HepG2 (cell line): Measurements from ENCODE around the gene TEX13B. TPM values are rescaled to one million over a fixed set of nuclear protein-coding genes. Genes with fewer than 3 reads are reported as not detected.

Experiments
- ATAC-seq: fragments of 200-7000 bp; cut with Tn5 transposase; 3 replicates; pipeline ENCODE4 v1.9.1; 2020; ENCODE audit warnings: mild to moderate bottlenecking, moderate library complexity
- BruUV-seq: library from RNA; stranded (reverse); fragments of 400-500 nt; replicated peaks from 2 replicates; lab custom pipeline; 2021; lab: Mats Ljungman, UMichigan
- CTCF ChIA-PET: fragments of 300-600 bp; formaldehyde crosslinking; extraction: SDS; loops from one replicate; lab custom pipeline; 2021; ENCODE audit warnings: low total read pairs, inconsistent platforms, low intra/inter-chr PET ratio; lab: Yijun Ruan, JAX
- POLR2A ChIA-PET: fragments of 350-600 bp; sonication (Branson Sonifier 250); formaldehyde crosslinking; loops from one replicate; lab custom pipeline; 2020; ENCODE audit warnings: antibody characterized with exemption, inconsistent platforms; lab: Yijun Ruan, JAX
- DNase-seq: peaks from one replicate; pipeline ENCODE4 v3.0.0-alpha.2; 2015; ENCODE audit warnings: low spot score
- FAIRE-seq: peaks from 3 replicates; lab custom pipeline; 2011; peaks lifted over from hg19 to GRCh38; lab: Jason Lieb, UNC
- H2AFZ ChIP-seq: one replicate; pipeline ENCODE4 v1.6.1; 2011; ENCODE audit warnings: low read length, inconsistent platforms
- H3K27ac ChIP-seq: fragments of 300-600 bp; 3 replicates; pipeline ENCODE4 v1.8.0; 2011; ENCODE audit warnings: mixed run types, mild to moderate bottlenecking, mixed read lengths, low read length, inconsistent platforms; ENCODE audit not compliant: insufficient read depth; ENCODE audit errors: extremely low read length
- H3K27me3 ChIP-seq, 2 experiments: fragments of 200-600 bp in 1 of 2; 2 replicates in 1 of 2; 3 replicates in 1 of 2; pipeline versions ENCODE4 v1.6.0 to v1.8.0; 2011; ENCODE audit warnings: low read length in 2 of 2, mild to moderate bottlenecking in 2 of 2, moderate library complexity in 2 of 2, inconsistent platforms in 1 of 2; ENCODE audit not compliant: insufficient read depth in 2 of 2, control insufficient read depth in 1 of 2
- H3K36me3 ChIP-seq, 2 experiments: fragments of 200-600 bp in 1 of 2; replicated peaks in 1 of 2; 2 replicates in 1 of 2; 3 replicates in 1 of 2; pipeline versions ENCODE4 v1.5.1 to v1.8.0; 2011; ENCODE audit warnings: low read length in 2 of 2, inconsistent platforms in 1 of 2; ENCODE audit not compliant: insufficient read depth in 2 of 2, control insufficient read depth in 1 of 2
- H3K4me1 ChIP-seq: 2 replicates; pipeline ENCODE4 v1.5.1; 2012; ENCODE audit warnings: low read length, inconsistent platforms; ENCODE audit not compliant: insufficient read depth
- H3K4me2 ChIP-seq: 2 replicates; pipeline ENCODE4 v1.6.0; 2011; ENCODE audit warnings: low read depth, low read length, inconsistent platforms
- H3K4me3 ChIP-seq, 3 experiments: fragments of 200-600 bp in 1 of 3; sonication (generic), shearing (Covaris generic) in 1 of 3; replicated peaks in 1 of 3; 2 replicates each; pipeline ENCODE4 v1.5.1; 2011 to 2016; ENCODE audit warnings: low read length in 3 of 3, inconsistent platforms in 2 of 3, low read depth in 2 of 3, mild to moderate bottlenecking in 2 of 3, control low read depth in 1 of 3, mixed read lengths in 1 of 3; ENCODE audit not compliant: insufficient read depth in 1 of 3
- H3K79me2 ChIP-seq: one replicate; pipeline ENCODE4 v1.6.1; 2011; ENCODE audit warnings: low read length, inconsistent platforms; ENCODE audit not compliant: insufficient read depth
- H3K9ac ChIP-seq: 2 replicates; pipeline ENCODE4 v1.6.0; 2011; ENCODE audit warnings: mild to moderate bottlenecking, low read depth, low read length, inconsistent platforms; ENCODE audit not compliant: insufficient read depth
- H3K9me3 ChIP-seq: 2 replicates; pipeline ENCODE4 v1.5.1; 2012; ENCODE audit warnings: mild to moderate bottlenecking, low read length
- H4K20me1 ChIP-seq: 2 replicates; pipeline ENCODE4 v1.6.0; 2011; ENCODE audit warnings: inconsistent platforms, mild to moderate bottlenecking, low read length, moderate library complexity; ENCODE audit not compliant: insufficient read depth
- CCAR2 ChIP-seq: fragments of 200-400 bp; formaldehyde crosslinking; optimal IDR thresholded peaks from 2 replicates; pipeline ENCODE3; 2018; ENCODE audit warnings: low read depth, mild to moderate bottlenecking, low read length, moderate library complexity
- MAFG ChIP-seq: sonication (generic); formaldehyde crosslinking; IDR thresholded peaks from 2 replicates; pipeline ENCODE4 v1.5.1; 2020; ENCODE audit warnings: mild to moderate bottlenecking, missing genetic modification reagents
- RBM22 ChIP-seq: fragments of 200-400 bp; formaldehyde crosslinking; optimal IDR thresholded peaks from 2 replicates; pipeline ENCODE3; 2017; ENCODE audit warnings: mild to moderate bottlenecking, low read length, moderate library complexity
- ZBTB42 ChIP-seq: sonication (generic); formaldehyde crosslinking; IDR thresholded peaks from 2 replicates; pipeline ENCODE4 v1.5.0; 2020; ENCODE audit warnings: mild to moderate bottlenecking, missing genetic modification reagents
- ZNF746 ChIP-seq: sonication (generic); formaldehyde crosslinking; IDR thresholded peaks from 2 replicates; pipeline ENCODE4 v1.8.0; 2022; ENCODE audit warnings: mild to moderate bottlenecking, missing genetic modification reagents
- WGBS: methylation state at CpG from one replicate; pipeline ENCODE4 v1.1.6; 2017; ENCODE audit warnings: low lambda C conversion rate; 5-methylcytosine and 5-hydroxymethylcytosine counted together
- in situ Hi-C: cut with HindIII; loops from 2 replicates; pipeline ENCODE4 v1.10.0; 2017; ENCODE audit warnings: low pct_unique_long_range_greater_than_20kb; ENCODE audit not compliant: extremely low pct_ligation_motif_present
- intact Hi-C: fragments of 100-400 bp; cut with micrococcal nuclease; formaldehyde crosslinking; loops from one replicate; pipeline ENCODE4 v1.10.0; 2022; ENCODE audit not compliant: unreplicated experiment
- polyA plus RNA-seq, 8 experiments: library from polyadenylated mRNA; depleted of rRNA in 3 of 8; stranded (reverse) in 7 of 8; unstranded in 1 of 8; fragments of >200 nt; fragmentation: Illumina TruSeq in 4 of 8; extraction: Trizol in 4 of 8; gene quantifications; 2 replicates each; pipeline versions ENCODE4 v1.2.1 to v1.2.3, GENCODE V29; 2011 to 2016; ENCODE audit warnings: low read depth in 4 of 8, missing spikeins in 1 of 8, mixed read lengths in 1 of 8; ENCODE audit not compliant: insufficient read depth in 1 of 8
- total RNA-seq, 5 experiments: library from RNA; depleted of rRNA; stranded (reverse); fragments of >200 nt; fragmentation: Illumina TruSeq; extraction: Trizol; gene quantifications; 2 replicates each; pipeline ENCODE4 v1.2.3, GENCODE V29; 2016; ENCODE audit warnings: low read depth in 1 of 5
- TF ChIP-seq, protein P1 (sequence below): sonication (generic); formaldehyde crosslinking; IDR thresholded peaks from 2 replicates; pipeline ENCODE4 v1.5.0; 2020; ENCODE audit warnings: mild to moderate bottlenecking, missing genetic modification reagents, borderline replicate concordance
- TF ChIP-seq, protein P2 (sequence below): sonication (generic); formaldehyde crosslinking; IDR thresholded peaks from 2 replicates; pipeline ENCODE4 v1.8.1; 2023; ENCODE audit warnings: mild to moderate bottlenecking, missing genetic modification reagents
- TF ChIP-seq, protein P3 (sequence below): sonication (generic); formaldehyde crosslinking; IDR thresholded peaks from 2 replicates; pipeline ENCODE4 v1.4.0; 2020; ENCODE audit warnings: mild to moderate bottlenecking, missing genetic modification reagents

TEX13B gene
- total and polyA plus RNA-seq, 2 of the 13 experiments (the other 11 are each of a cell fraction or from before 2014, with no cell fraction given): not detected

DNA sequence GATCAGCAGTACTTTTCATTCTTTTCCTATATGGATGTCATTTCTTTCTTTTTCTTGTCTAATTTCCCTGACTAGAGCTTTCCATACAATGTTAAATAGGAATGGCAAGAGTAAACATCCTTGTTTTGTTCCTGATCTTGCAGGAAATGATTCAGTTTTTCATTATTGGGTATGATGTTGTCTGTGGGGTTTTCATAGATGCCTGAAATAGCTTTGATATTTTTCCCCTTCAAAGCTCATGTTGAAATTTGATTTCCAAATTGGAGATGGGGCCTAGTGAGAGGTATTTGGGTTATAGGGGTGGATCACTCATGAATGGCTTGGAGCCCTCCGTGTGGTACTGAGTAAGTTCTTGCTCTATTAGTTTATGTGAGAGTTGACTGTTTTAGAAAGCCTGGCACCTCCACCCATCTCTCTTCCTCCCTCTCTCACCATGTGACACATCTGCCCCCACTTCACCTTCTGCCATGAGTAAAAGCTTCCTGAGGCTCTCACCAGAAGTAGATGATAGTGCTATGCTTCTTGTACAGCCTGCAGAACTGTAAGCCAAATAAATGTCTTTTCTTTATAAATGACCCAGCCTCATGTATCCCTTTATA is 40.4 kb upstream of the TEX13B start:
- intact Hi-C loops: no loop called here
- ChIA-PET CTCF (no interaction called here), POLR2A (no interaction called here)
- ATAC-seq (no peak), DNase-seq (no peak), FAIRE-seq (no peak)
- no peaks in the 10 kb centered on the region for H3K79me2 ChIP-seq
- H3K27me3 ChIP-seq: no peaks in the 10 kb centered on the region
- H3K9ac ChIP-seq: no peak overlapping the region
- no peak overlapping the region for H3K4me2 ChIP-seq
- no peaks in the 10 kb centered on the region for H4K20me1 ChIP-seq
- 0% methylated on average over 1 of the region's 1 CpG for WGBS
- no peaks in the 10 kb centered on the region for H3K9me3 ChIP-seq
- no TSS peak for BruUV-seq
- no peaks in the 10 kb centered on the region for H3K4me1 ChIP-seq
- no peaks in the 10 kb centered on the region for H3K36me3 ChIP-seq
- no peak overlapping the region for H2AFZ ChIP-seq
- in situ Hi-C loops: loop anchor here (5.0 kb wide), 1 partner anchor 50 kb away; no protein-coding TSS in a partner anchor
- H3K27ac ChIP-seq: no peak overlapping the region
- H3K4me3 ChIP-seq: no peak overlapping the region
- TF ChIP-seq, protein P1, sequence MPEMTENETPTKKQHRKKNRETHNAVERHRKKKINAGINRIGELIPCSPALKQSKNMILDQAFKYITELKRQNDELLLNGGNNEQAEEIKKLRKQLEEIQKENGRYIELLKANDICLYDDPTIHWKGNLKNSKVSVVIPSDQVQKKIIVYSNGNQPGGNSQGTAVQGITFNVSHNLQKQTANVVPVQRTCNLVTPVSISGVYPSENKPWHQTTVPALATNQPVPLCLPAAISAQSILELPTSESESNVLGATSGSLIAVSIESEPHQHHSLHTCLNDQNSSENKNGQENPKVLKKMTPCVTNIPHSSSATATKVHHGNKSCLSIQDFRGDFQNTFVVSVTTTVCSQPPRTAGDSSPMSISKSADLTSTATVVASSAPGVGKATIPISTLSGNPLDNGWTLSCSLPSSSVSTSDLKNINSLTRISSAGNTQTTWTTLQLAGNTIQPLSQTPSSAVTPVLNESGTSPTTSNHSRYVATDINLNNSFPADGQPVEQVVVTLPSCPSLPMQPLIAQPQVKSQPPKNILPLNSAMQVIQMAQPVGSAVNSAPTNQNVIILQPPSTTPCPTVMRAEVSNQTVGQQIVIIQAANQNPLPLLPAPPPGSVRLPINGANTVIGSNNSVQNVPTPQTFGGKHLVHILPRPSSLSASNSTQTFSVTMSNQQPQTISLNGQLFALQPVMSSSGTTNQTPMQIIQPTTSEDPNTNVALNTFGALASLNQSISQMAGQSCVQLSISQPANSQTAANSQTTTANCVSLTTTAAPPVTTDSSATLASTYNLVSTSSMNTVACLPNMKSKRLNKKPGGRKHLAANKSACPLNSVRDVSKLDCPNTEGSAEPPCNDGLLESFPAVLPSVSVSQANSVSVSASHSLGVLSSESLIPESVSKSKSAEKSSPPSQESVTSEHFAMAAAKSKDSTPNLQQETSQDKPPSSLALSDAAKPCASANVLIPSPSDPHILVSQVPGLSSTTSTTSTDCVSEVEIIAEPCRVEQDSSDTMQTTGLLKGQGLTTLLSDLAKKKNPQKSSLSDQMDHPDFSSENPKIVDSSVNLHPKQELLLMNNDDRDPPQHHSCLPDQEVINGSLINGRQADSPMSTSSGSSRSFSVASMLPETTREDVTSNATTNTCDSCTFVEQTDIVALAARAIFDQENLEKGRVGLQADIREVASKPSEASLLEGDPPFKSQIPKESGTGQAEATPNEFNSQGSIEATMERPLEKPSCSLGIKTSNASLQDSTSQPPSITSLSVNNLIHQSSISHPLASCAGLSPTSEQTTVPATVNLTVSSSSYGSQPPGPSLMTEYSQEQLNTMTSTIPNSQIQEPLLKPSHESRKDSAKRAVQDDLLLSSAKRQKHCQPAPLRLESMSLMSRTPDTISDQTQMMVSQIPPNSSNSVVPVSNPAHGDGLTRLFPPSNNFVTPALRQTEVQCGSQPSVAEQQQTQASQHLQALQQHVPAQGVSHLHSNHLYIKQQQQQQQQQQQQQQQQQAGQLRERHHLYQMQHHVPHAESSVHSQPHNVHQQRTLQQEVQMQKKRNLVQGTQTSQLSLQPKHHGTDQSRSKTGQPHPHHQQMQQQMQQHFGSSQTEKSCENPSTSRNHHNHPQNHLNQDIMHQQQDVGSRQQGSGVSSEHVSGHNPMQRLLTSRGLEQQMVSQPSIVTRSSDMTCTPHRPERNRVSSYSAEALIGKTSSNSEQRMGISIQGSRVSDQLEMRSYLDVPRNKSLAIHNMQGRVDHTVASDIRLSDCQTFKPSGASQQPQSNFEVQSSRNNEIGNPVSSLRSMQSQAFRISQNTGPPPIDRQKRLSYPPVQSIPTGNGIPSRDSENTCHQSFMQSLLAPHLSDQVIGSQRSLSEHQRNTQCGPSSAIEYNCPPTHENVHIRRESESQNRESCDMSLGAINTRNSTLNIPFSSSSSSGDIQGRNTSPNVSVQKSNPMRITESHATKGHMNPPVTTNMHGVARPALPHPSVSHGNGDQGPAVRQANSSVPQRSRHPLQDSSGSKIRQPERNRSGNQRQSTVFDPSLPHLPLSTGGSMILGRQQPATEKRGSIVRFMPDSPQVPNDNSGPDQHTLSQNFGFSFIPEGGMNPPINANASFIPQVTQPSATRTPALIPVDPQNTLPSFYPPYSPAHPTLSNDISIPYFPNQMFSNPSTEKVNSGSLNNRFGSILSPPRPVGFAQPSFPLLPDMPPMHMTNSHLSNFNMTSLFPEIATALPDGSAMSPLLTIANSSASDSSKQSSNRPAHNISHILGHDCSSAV (CRISPR knock-in tag): no peak
- TF ChIP-seq, protein P2, sequence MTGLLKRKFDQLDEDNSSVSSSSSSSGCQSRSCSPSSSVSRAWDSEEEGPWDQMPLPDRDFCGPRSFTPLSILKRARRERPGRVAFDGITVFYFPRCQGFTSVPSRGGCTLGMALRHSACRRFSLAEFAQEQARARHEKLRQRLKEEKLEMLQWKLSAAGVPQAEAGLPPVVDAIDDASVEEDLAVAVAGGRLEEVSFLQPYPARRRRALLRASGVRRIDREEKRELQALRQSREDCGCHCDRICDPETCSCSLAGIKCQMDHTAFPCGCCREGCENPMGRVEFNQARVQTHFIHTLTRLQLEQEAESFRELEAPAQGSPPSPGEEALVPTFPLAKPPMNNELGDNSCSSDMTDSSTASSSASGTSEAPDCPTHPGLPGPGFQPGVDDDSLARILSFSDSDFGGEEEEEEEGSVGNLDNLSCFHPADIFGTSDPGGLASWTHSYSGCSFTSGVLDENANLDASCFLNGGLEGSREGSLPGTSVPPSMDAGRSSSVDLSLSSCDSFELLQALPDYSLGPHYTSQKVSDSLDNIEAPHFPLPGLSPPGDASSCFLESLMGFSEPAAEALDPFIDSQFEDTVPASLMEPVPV (CRISPR knock-in tag): no peak
- TF ChIP-seq, protein P3, sequence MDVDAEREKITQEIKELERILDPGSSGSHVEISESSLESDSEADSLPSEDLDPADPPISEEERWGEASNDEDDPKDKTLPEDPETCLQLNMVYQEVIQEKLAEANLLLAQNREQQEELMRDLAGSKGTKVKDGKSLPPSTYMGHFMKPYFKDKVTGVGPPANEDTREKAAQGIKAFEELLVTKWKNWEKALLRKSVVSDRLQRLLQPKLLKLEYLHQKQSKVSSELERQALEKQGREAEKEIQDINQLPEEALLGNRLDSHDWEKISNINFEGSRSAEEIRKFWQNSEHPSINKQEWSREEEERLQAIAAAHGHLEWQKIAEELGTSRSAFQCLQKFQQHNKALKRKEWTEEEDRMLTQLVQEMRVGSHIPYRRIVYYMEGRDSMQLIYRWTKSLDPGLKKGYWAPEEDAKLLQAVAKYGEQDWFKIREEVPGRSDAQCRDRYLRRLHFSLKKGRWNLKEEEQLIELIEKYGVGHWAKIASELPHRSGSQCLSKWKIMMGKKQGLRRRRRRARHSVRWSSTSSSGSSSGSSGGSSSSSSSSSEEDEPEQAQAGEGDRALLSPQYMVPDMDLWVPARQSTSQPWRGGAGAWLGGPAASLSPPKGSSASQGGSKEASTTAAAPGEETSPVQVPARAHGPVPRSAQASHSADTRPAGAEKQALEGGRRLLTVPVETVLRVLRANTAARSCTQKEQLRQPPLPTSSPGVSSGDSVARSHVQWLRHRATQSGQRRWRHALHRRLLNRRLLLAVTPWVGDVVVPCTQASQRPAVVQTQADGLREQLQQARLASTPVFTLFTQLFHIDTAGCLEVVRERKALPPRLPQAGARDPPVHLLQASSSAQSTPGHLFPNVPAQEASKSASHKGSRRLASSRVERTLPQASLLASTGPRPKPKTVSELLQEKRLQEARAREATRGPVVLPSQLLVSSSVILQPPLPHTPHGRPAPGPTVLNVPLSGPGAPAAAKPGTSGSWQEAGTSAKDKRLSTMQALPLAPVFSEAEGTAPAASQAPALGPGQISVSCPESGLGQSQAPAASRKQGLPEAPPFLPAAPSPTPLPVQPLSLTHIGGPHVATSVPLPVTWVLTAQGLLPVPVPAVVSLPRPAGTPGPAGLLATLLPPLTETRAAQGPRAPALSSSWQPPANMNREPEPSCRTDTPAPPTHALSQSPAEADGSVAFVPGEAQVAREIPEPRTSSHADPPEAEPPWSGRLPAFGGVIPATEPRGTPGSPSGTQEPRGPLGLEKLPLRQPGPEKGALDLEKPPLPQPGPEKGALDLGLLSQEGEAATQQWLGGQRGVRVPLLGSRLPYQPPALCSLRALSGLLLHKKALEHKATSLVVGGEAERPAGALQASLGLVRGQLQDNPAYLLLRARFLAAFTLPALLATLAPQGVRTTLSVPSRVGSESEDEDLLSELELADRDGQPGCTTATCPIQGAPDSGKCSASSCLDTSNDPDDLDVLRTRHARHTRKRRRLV: no peak
- no peak for TF ChIP-seq CCAR2
- TF ChIP-seq MAFG (CRISPR knock-in tag): no peak
- no peak for TF ChIP-seq RBM22
- TF ChIP-seq ZNF746: no peak
- TF ChIP-seq ZBTB42 (CRISPR knock-in tag): no peak
